K562 (cell line): ENCODE data around the gene CPLX1. TPM values are rescaled to one million over a fixed set of nuclear protein-coding genes. Genes with fewer than 3 reads are reported as not detected.
A peak's percentile ranks its signal among the peaks of the same experiment; 100 is the strongest.

ENCODE experiments used
- ATAC-seq: fragments of 200-7000 bp; cut with Tn5 transposase; 3 replicates; pipeline ENCODE4 v1.9.1; 2020; ENCODE audit warnings: moderate library complexity
- BruUV-seq: library from RNA; stranded (reverse); fragments of 400-500 nt; replicated peaks from 2 replicates; lab custom pipeline; 2021; lab: Mats Ljungman, UMichigan
- CTCF ChIA-PET: fragments of 300-600 bp; formaldehyde crosslinking; extraction: SDS; loops from one replicate; lab custom pipeline; 2021; ENCODE audit warnings: low intra/inter-chr PET ratio; lab: Yijun Ruan, JAX
- POLR2A ChIA-PET: fragments of 300-600, 350-650 bp; sonication (Branson Sonifier 250); formaldehyde crosslinking; extraction: SDS; loops from one replicate; lab custom pipeline; 2021; ENCODE audit warnings: antibody characterized with exemption, inconsistent platforms; lab: Yijun Ruan, JAX
- DNase-seq, 4 experiments: peaks; one replicate each; pipeline versions ENCODE4 v3.0.0 to v3.0.0-alpha.2; 2011 to 2018; ENCODE audit warnings: low spot score in 3 of 4, mixed read lengths in 3 of 4; ENCODE audit errors: extremely low read depth in 1 of 4
- FAIRE-seq: peaks from 2 replicates; lab custom pipeline; 2011; peaks lifted over from hg19 to GRCh38; lab: Jason Lieb, UNC
- H2AFZ ChIP-seq: 2 replicates; pipeline ENCODE4 v1.6.0; 2011; ENCODE audit warnings: low read depth, low read length, control low read depth, inconsistent platforms
- H3K27ac ChIP-seq: fragments of 200-600 bp; 3 replicates; pipeline ENCODE4 v1.8.0; 2011; ENCODE audit warnings: low read depth, mild to moderate bottlenecking, control low read depth, inconsistent platforms, low read length, moderate library complexity, mixed read lengths; ENCODE audit errors: extremely low read depth
- H3K27me3 ChIP-seq, 2 experiments: fragments of 300-600 bp in 1 of 2; 2 replicates in 1 of 2; 3 replicates in 1 of 2; pipeline versions ENCODE4 v1.6.0 to v1.8.0; 2011; ENCODE audit warnings: inconsistent platforms in 2 of 2, low read length in 2 of 2, mild to moderate bottlenecking in 1 of 2, mixed read lengths in 1 of 2, moderate library complexity in 1 of 2; ENCODE audit not compliant: control insufficient read depth in 2 of 2, insufficient read depth in 2 of 2
- H3K36me3 ChIP-seq: fragments of 300-600 bp; 3 replicates; pipeline ENCODE4 v1.8.0; 2011; ENCODE audit warnings: mild to moderate bottlenecking, low read length, inconsistent platforms; ENCODE audit not compliant: control insufficient read depth, insufficient read depth
- H3K4me1 ChIP-seq, 2 experiments: fragments of 200-600 bp in 1 of 2; replicated peaks in 1 of 2; 2 replicates in 1 of 2; 3 replicates in 1 of 2; pipeline versions ENCODE4 v1.5.1 to v1.8.0; 2011; ENCODE audit warnings: inconsistent platforms in 2 of 2, low read length in 2 of 2, mild to moderate bottlenecking in 1 of 2, mixed read lengths in 1 of 2, moderate library complexity in 1 of 2; ENCODE audit not compliant: control insufficient read depth in 2 of 2, insufficient read depth in 2 of 2
- H3K4me2 ChIP-seq: 2 replicates; pipeline ENCODE4 v1.6.1; 2011; ENCODE audit warnings: low read length, control low read depth, inconsistent platforms, mixed read lengths; ENCODE audit not compliant: insufficient read depth
- H3K4me3 ChIP-seq: fragments of 200-600 bp; sonication (generic), shearing (Covaris generic); 2 replicates; pipeline ENCODE4 v1.5.1; 2016; ENCODE audit warnings: control low read depth, inconsistent platforms
- H3K79me2 ChIP-seq: fragments of 200-600 bp; 3 replicates; pipeline ENCODE4 v1.8.0; 2011; ENCODE audit warnings: low read length, inconsistent platforms; ENCODE audit not compliant: control insufficient read depth, insufficient read depth
- H3K9ac ChIP-seq, 2 experiments: 2 replicates each; pipeline versions ENCODE4 v1.6.0 to v1.6.1; 2011; ENCODE audit warnings: low read depth in 2 of 2, low read length in 2 of 2, control low read depth in 1 of 2, inconsistent platforms in 1 of 2, mild to moderate bottlenecking in 1 of 2, mixed read lengths in 1 of 2; ENCODE audit not compliant: insufficient read depth in 1 of 2
- H3K9me1 ChIP-seq: one replicate; pipeline ENCODE4 v1.6.0; 2011; ENCODE audit warnings: inconsistent platforms, mild to moderate bottlenecking, low read length, moderate library complexity; ENCODE audit not compliant: control insufficient read depth, insufficient read depth
- H3K9me3 ChIP-seq: replicated peaks from 2 replicates; pipeline ENCODE4 v1.5.1; 2011; ENCODE audit warnings: low read depth, low read length, inconsistent platforms; ENCODE audit not compliant: control insufficient read depth, insufficient read depth
- H4K20me1 ChIP-seq: replicated peaks from 2 replicates; pipeline ENCODE4 v1.6.1; 2011; ENCODE audit warnings: low read length, inconsistent platforms, mixed read lengths; ENCODE audit not compliant: control insufficient read depth, insufficient read depth
- ZBTB12 ChIP-seq: fragments of 250-450 bp; sonication (Bioruptor Pico); IDR thresholded peaks from 2 replicates; pipeline ENCODE4 v1.4.0; 2020
- ZBTB33 ChIP-seq: sonication (generic); formaldehyde crosslinking; IDR thresholded peaks from 2 replicates; pipeline ENCODE4 v1.8.1; 2023; ENCODE audit warnings: mild to moderate bottlenecking, missing genetic modification reagents
- whole genome bisulfite sequencing: fragments of 100-300 bp; shearing (Covaris generic); methylation state at CpG from one replicate; pipeline ENCODE4 v1.1.6; 2016; ENCODE audit warnings: low coverage, mixed read lengths; ENCODE audit not compliant: insufficient coverage; ENCODE audit errors: missing lambda C conversion rate; 5-methylcytosine and 5-hydroxymethylcytosine counted together
- in situ Hi-C: fragments of 300-500 bp; cut with MboI; formaldehyde crosslinking; loops from 4 replicates; pipeline ENCODE4 v1.15.0; 2018; ENCODE audit warnings: inconsistent platforms, mixed read lengths
- intact Hi-C: fragments of 100-400 bp; cut with micrococcal nuclease; formaldehyde crosslinking; loops from 2 replicates; pipeline ENCODE4 v1.14.2; 2022
- polyA plus RNA-seq, 8 experiments: library from polyadenylated mRNA; depleted of rRNA in 4 of 8; stranded (reverse) in 5 of 8; unstranded in 3 of 8; fragments of >200 nt; fragmentation: Nextera tagmentation in 2 of 8; fragmentation: Illumina TruSeq in 1 of 8; extraction: Ambion mirVana in 2 of 8; extraction: Trizol in 1 of 8; gene quantifications; 2 replicates each; pipeline versions ENCODE4 v1.2.1 to v1.2.3, GENCODE V29; 2011 to 2014; ENCODE audit warnings: inconsistent platforms in 1 of 8, missing spikeins in 1 of 8
- total RNA-seq, 7 experiments: library from RNA; depleted of rRNA in 6 of 7; stranded (reverse); fragments of >200 nt in 6 of 7; fragmentation: Illumina TruSeq in 2 of 7; extraction: Trizol in 2 of 7; gene quantifications; 2 replicates each; pipeline versions ENCODE4 v1.2.1 to v1.2.3, GENCODE V29; 2011 to 2021; ENCODE audit warnings: low replicate concordance in 1 of 7

Gene CPLX1
- total and polyA plus RNA-seq, 9 of the 15 experiments (the other 6 are each of a cell fraction or from before 2014, with no cell fraction given) = 0.03 to 3.3 (median 0.17) TPM; not detected in 2

DNA sequence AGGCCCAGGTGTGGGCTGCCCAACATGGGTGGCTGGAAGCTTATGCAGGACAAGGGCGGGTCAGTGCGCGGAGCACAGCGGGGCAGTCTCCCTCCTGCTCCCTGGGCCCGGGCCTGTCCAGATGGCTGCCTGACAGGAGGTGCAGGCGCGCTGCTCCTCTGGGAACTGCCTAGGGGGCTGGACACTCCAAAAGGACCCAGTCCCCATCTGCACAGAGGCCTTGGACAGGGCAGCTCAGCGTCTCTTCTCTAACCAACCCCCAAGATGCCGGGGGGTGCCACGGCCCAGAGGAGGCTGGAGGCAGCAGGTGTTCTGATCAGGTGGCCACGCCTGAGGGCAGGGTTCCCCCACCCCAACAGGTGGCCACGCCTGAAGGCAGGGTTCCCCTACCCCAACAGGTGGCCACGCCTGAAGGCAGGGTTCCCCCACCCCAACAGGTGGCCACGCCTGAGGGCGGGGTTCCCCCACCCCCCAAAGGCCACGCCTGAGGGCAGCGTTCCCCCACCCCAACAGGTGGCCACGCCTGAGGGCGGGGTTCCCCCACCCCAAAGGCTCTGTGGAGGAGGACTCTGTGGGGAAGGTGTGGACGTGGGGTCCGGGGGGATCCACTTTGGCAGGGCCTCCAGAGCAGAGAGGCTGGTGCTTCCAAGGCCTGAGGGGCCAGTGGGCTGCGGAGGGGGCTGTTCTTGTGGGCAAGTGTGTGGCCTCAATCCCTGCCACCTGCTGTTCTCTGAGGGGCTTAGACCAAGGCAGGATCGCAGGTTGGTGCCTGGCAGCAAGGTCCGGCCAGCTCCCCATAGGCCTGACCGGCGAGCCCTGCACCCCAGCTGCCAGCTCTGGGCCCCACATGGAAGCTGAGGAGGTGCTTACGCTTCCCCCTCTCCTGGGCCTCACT, 36.1 kb downstream of the CPLX1 start:
- ATAC-seq (peak; percentile 31), DNase-seq (no peak), FAIRE-seq (no peak)
- ChIA-PET POLR2A (interaction anchor here (1.1 to 1.9 kb wide), 3 partner anchors 8 to 21 kb away, joined by 3 to 7 read pairs (median 4); no protein-coding TSS in a partner anchor), CTCF (no interaction called here)
- in situ Hi-C loops (no loop called here), intact Hi-C loops (no loop called here)
- Histone ChIP-seq H3K4me1 (peaks cover 0 to 84% of the 10 kb centered on the region in 2 experiments; a peak in 3 of 5 replicates), H3K36me3 (no peaks in the 10 kb centered on the region), H3K79me2 (no peaks in the 10 kb centered on the region), H3K9ac (peak overlapping the region in 1 of 2 experiments; percentile 13; a peak in 2 of 4 replicates), H3K4me2 (no peak overlapping the region), H3K9me3 (no peaks in the 10 kb centered on the region), H3K4me3 (no peak overlapping the region), H4K20me1 (0 out of 2 replicates have a peak, but pooled peaks cover 3% of the 10 kb centered on the region), H3K9me1 (no peaks in the 10 kb centered on the region), H3K27ac (no peak overlapping the region), H3K27me3 (peaks cover 11 to 33% of the 10 kb centered on the region in 2 experiments), H2AFZ (no peak overlapping the region)
- no TSS peak for BruUV-seq
- 48% methylated on average over 11 of the region's 27 CpGs for WGBS
- no peak for TF ChIP-seq ZBTB12 (CRISPR knock-in tag)
- TF ChIP-seq ZBTB33 = peak; percentile 51; the same call in 1 of the 2 replicates
